B cell (primary cell): ENCODE results near the gene LHPP.

Source experiments
- EZH2 ChIP-seq: IDR thresholded peaks from 2 replicates; pipeline ENCODE4 v1.6.1; 2012; ENCODE audit warnings: borderline replicate concordance, low read depth, mild to moderate bottlenecking, moderate library complexity, low read length; ENCODE audit not compliant: insufficient read depth, poor library complexity, severe bottlenecking
- TF ChIP-seq, protein P1 (sequence below): fragments of 200-600 bp; IDR thresholded peaks from one replicate; pipeline ENCODE4 v1.8.0; 2022; ENCODE audit warnings: antibody characterized with exemption, mild to moderate bottlenecking

DNA sequence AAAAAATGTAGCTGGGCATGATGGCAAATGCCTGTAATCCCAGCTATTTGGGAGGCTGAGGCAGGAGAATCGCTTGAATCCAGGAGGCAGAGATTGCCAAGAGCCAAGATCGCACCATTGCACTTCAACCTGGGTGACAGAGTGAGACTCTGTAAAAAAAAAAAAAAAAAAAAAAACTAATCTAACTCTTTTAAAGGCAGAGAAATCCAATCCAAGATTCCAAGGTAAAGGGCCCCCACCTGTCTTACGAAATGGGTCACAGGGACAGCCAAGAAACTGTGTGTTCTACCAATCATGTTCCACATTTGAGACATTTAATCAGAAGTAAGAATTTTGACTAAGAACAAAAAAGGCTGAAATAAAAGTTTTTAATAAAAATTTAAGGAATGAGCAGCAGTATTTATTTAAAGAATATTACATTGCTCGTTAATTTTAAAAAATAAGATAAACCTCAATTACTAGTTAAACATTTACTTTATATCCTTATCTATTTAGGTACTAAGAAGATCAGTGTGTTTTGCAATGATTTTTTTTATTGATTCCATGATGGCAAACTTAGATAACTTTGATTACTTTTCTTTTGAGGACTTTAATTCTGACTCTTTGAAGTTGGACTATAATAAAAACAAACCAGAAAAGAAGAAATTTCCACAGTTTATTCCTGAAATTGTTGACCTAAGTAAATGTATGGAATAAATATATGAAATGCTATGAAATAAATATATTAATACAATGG lies 36.2 kb upstream of the LHPP start:
- TF ChIP-seq, protein P1, sequence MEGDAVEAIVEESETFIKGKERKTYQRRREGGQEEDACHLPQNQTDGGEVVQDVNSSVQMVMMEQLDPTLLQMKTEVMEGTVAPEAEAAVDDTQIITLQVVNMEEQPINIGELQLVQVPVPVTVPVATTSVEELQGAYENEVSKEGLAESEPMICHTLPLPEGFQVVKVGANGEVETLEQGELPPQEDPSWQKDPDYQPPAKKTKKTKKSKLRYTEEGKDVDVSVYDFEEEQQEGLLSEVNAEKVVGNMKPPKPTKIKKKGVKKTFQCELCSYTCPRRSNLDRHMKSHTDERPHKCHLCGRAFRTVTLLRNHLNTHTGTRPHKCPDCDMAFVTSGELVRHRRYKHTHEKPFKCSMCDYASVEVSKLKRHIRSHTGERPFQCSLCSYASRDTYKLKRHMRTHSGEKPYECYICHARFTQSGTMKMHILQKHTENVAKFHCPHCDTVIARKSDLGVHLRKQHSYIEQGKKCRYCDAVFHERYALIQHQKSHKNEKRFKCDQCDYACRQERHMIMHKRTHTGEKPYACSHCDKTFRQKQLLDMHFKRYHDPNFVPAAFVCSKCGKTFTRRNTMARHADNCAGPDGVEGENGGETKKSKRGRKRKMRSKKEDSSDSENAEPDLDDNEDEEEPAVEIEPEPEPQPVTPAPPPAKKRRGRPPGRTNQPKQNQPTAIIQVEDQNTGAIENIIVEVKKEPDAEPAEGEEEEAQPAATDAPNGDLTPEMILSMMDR = no peak
- TF ChIP-seq EZH2 = no peak
